22Rv1 (cell line): ENCODE measurements around the gene SPECC1L.

Source experiments
- CTCF ChIP-seq: fragments of 450-650 bp; IDR thresholded peaks from 2 replicates; pipeline ENCODE4 v1.5.1; 2017; ENCODE audit warnings: mild to moderate bottlenecking
- ZFX ChIP-seq: fragments of 450-650 bp; IDR thresholded peaks from 2 replicates; pipeline ENCODE4 v1.6.1; 2017; ENCODE audit warnings: antibody characterized with exemption, borderline replicate concordance

- no peak for TF ChIP-seq CTCF
- no peak for TF ChIP-seq ZFX
Measured at GRCh38 chr22:24282401-24282800, 11.8 kb downstream of the SPECC1L start.
